H1 (cell line): ENCODE measurements around the gene DRGX. TPM values are rescaled to one million over a fixed set of nuclear protein-coding genes. Genes with fewer than 3 reads are reported as not detected.

ENCODE experiments used
- CTCF ChIA-PET: fragments of 300-600 bp; sonication (Branson Sonifier 250); formaldehyde crosslinking; loops from one replicate; lab custom pipeline; 2021; ENCODE audit not compliant: partially characterized antibody; lab: Charles Lee
- POLR2A ChIA-PET: fragments of 300-600 bp; sonication (Branson Sonifier 250); formaldehyde crosslinking; loops from one replicate; lab custom pipeline; 2021; ENCODE audit warnings: inconsistent platforms; ENCODE audit not compliant: partially characterized antibody; lab: Charles Lee
- DNase-seq, 2 experiments: peaks; one replicate each; pipeline versions ENCODE4 v3.0.0 to v3.0.0-alpha.2; 2010 to 2022; ENCODE audit warnings: low spot score in 2 of 2, low read depth in 1 of 2, mixed read lengths in 1 of 2
- FAIRE-seq: peaks from 2 replicates; lab custom pipeline; 2011; peaks lifted over from hg19 to GRCh38; lab: Jason Lieb, UNC
- H2AFZ ChIP-seq: 2 replicates; pipeline ENCODE4 v1.8.1; 2012; ENCODE audit warnings: low read length, inconsistent platforms
- H2AK5ac ChIP-seq: 2 replicates; pipeline ENCODE4 v1.6.1; 2013; ENCODE audit warnings: low read depth, low read length
- H2BK120ac ChIP-seq: replicated peaks from 2 replicates; pipeline ENCODE3; 2013; ENCODE audit warnings: low read depth, low read length, inconsistent platforms
- H2BK12ac ChIP-seq: 2 replicates; pipeline ENCODE4 v1.6.1; 2013; ENCODE audit warnings: low read depth, low read length
- H2BK15ac ChIP-seq: 2 replicates; pipeline ENCODE4 v1.6.1; 2013; ENCODE audit warnings: low read length
- H2BK20ac ChIP-seq: 2 replicates; pipeline ENCODE4 v1.6.1; 2013; ENCODE audit warnings: low read length
- H2BK5ac ChIP-seq: 2 replicates; pipeline ENCODE4 v1.6.1; 2013; ENCODE audit warnings: low read depth, low read length
- H3K14ac ChIP-seq: 2 replicates; pipeline ENCODE4 v1.6.1; 2013; ENCODE audit warnings: inconsistent platforms; ENCODE audit not compliant: insufficient read length
- H3K18ac ChIP-seq: 2 replicates; pipeline ENCODE4 v1.6.1; 2013; ENCODE audit warnings: low read length; ENCODE audit errors: extremely low read depth
- H3K23ac ChIP-seq: 2 replicates; pipeline ENCODE4 v1.6.1; 2013; ENCODE audit warnings: inconsistent platforms; ENCODE audit not compliant: insufficient read length
- H3K23me2 ChIP-seq: 2 replicates; pipeline ENCODE4 v1.6.1; 2013; ENCODE audit warnings: low read depth, low read length
- H3K27ac ChIP-seq: 2 replicates; pipeline ENCODE4 v1.6.1; 2011; ENCODE audit warnings: low read depth, low read length, inconsistent platforms
- H3K27me3 ChIP-seq, 4 experiments: replicated peaks in 1 of 4; 1 replicate in 1 of 4; 2 replicates in 3 of 4; pipeline versions ENCODE4 v1.6.1 to v1.8.1; 2011 to 2013; ENCODE audit warnings: low read length in 3 of 4, mild to moderate bottlenecking in 3 of 4, inconsistent platforms in 2 of 4, mixed read lengths in 2 of 4, moderate library complexity in 1 of 4; ENCODE audit not compliant: control insufficient read depth in 3 of 4, insufficient read depth in 3 of 4; ENCODE audit errors: extremely low read depth in 1 of 4
- H3K36me3 ChIP-seq, 4 experiments: 2 replicates each; pipeline versions ENCODE4 v1.6.1 to v1.8.1; 2011 to 2013; ENCODE audit warnings: mild to moderate bottlenecking in 4 of 4, low read length in 3 of 4, moderate library complexity in 2 of 4, control low read depth in 1 of 4, inconsistent platforms in 1 of 4; ENCODE audit not compliant: insufficient read depth in 4 of 4, control insufficient read depth in 2 of 4
- H3K4ac ChIP-seq: replicated peaks from 2 replicates; pipeline ENCODE3; 2013; ENCODE audit warnings: low read length, low read depth, mixed read lengths, inconsistent platforms; ENCODE audit not compliant: insufficient read length
- H3K4me1 ChIP-seq, 4 experiments: replicated peaks in 1 of 4; 1 replicate in 1 of 4; 2 replicates in 3 of 4; pipeline versions ENCODE4 v1.6.1 to v1.8.1; 2011 to 2013; ENCODE audit warnings: low read length in 3 of 4, inconsistent platforms in 2 of 4, mixed read lengths in 1 of 4; ENCODE audit not compliant: insufficient read depth in 4 of 4, control insufficient read depth in 3 of 4
- H3K4me2 ChIP-seq, 2 experiments: 2 replicates each; pipeline versions ENCODE4 v1.6.1 to v1.8.1; 2011 to 2013; ENCODE audit warnings: low read depth in 2 of 2, low read length in 2 of 2, control low read depth in 1 of 2, inconsistent platforms in 1 of 2, mild to moderate bottlenecking in 1 of 2; ENCODE audit not compliant: insufficient read depth in 1 of 2
- H3K4me3 ChIP-seq, 4 experiments: fragments of 200-600, 300-600 bp in 1 of 4; sonication (generic), shearing (Covaris generic), sonication (Bioruptor Twin) in 1 of 4; 2 replicates each; pipeline versions ENCODE4 v1.5.1 to v1.8.1; 2011 to 2016; ENCODE audit warnings: low read length in 4 of 4, low read depth in 3 of 4, control low read depth in 2 of 4, inconsistent platforms in 2 of 4, mild to moderate bottlenecking in 2 of 4, mixed read lengths in 1 of 4, moderate library complexity in 1 of 4; ENCODE audit not compliant: insufficient read depth in 2 of 4; ENCODE audit errors: extremely low read depth in 1 of 4
- H3K56ac ChIP-seq: replicated peaks from 2 replicates; pipeline ENCODE3; 2013; ENCODE audit warnings: low read depth, mild to moderate bottlenecking, mixed read lengths, low read length, inconsistent platforms; ENCODE audit not compliant: insufficient read length
- H3K79me1 ChIP-seq: 2 replicates; pipeline ENCODE4 v1.6.1; 2013; ENCODE audit warnings: low read depth, low read length, control low read depth
- H3K79me2 ChIP-seq, 2 experiments: 2 replicates each; pipeline versions ENCODE4 v1.6.1 to v1.8.1; 2012 to 2013; ENCODE audit warnings: low read length in 2 of 2, mild to moderate bottlenecking in 2 of 2, inconsistent platforms in 1 of 2; ENCODE audit not compliant: insufficient read depth in 2 of 2, control insufficient read depth in 1 of 2
- H3K9ac ChIP-seq, 4 experiments: replicated peaks in 1 of 4; 1 replicate in 1 of 4; 2 replicates in 3 of 4; pipeline versions ENCODE4 v1.6.1 to v1.8.1; 2011 to 2013; ENCODE audit warnings: low read depth in 3 of 4, low read length in 3 of 4, control low read depth in 2 of 4, mild to moderate bottlenecking in 2 of 4, moderate library complexity in 2 of 4, inconsistent platforms in 1 of 4; ENCODE audit errors: extremely low read depth in 1 of 4
- H3K9me3 ChIP-seq, 2 experiments: 2 replicates each; pipeline versions ENCODE4 v1.6.1 to v1.8.1; 2012 to 2013; ENCODE audit warnings: mild to moderate bottlenecking in 2 of 2, moderate library complexity in 2 of 2, control low read depth in 1 of 2, inconsistent platforms in 1 of 2, low read depth in 1 of 2, low read length in 1 of 2, mixed read lengths in 1 of 2; ENCODE audit not compliant: insufficient read depth in 2 of 2
- H4K20me1 ChIP-seq, 2 experiments: replicated peaks in 1 of 2; 2 replicates each; pipeline versions ENCODE3 to v1.8.1; 2011 to 2013; ENCODE audit warnings: inconsistent platforms in 2 of 2, low read length in 2 of 2, mild to moderate bottlenecking in 1 of 2; ENCODE audit not compliant: insufficient read depth in 2 of 2, control insufficient read depth in 1 of 2
- H4K5ac ChIP-seq: 2 replicates; pipeline ENCODE4 v1.6.1; 2013; ENCODE audit warnings: low read length, low read depth, mixed read lengths, inconsistent platforms; ENCODE audit not compliant: insufficient read length
- H4K8ac ChIP-seq: 2 replicates; pipeline ENCODE4 v1.8.0; 2013; ENCODE audit warnings: mild to moderate bottlenecking, moderate library complexity, low read length, inconsistent platforms; ENCODE audit not compliant: insufficient read depth; ENCODE audit errors: extremely low read depth
- H4K91ac ChIP-seq: replicated peaks from 2 replicates; pipeline ENCODE3; 2013; ENCODE audit warnings: low read length, mixed read lengths, inconsistent platforms; ENCODE audit not compliant: insufficient read length
- EGR1 ChIP-seq: IDR thresholded peaks from 2 replicates; pipeline ENCODE4 v1.6.1; 2011; ENCODE audit warnings: low read depth, low read length, borderline replicate concordance
- GABPA ChIP-seq: IDR thresholded peaks from 2 replicates; pipeline ENCODE4 v1.6.1; 2011; ENCODE audit warnings: mild to moderate bottlenecking, low read length, moderate library complexity, borderline replicate concordance; ENCODE audit not compliant: insufficient read depth
- SAP30 ChIP-seq: fragments of 300-600 bp; sonication (generic); IDR thresholded peaks from 2 replicates; pipeline ENCODE4 v1.7.1; 2012; ENCODE audit warnings: low read length, moderate library complexity, mild to moderate bottlenecking, inconsistent platforms; ENCODE audit not compliant: insufficient read depth, insufficient replicate concordance
- SIX5 ChIP-seq: IDR thresholded peaks from 2 replicates; pipeline ENCODE4 v1.6.1; 2011; ENCODE audit warnings: mild to moderate bottlenecking, low read depth, low read length
- WGBS, 2 experiments: shearing (Covaris generic) in 1 of 2; methylation state at CpG; one replicate each; pipeline versions ENCODE4 v1.1.6 to v1.1.7; 2013 to 2015; ENCODE audit warnings: low lambda C conversion rate in 2 of 2, mixed read lengths in 2 of 2, inconsistent platforms in 1 of 2, low coverage in 1 of 2, missing lambda C conversion rate in 1 of 2; ENCODE audit not compliant: insufficient replicate concordance in 2 of 2, insufficient coverage in 1 of 2, insufficient read length in 1 of 2; ENCODE audit errors: extremely low coverage in 1 of 2, missing lambda C conversion rate in 1 of 2; 5-methylcytosine and 5-hydroxymethylcytosine counted together
- polyA plus RNA-seq, 7 experiments: library from polyadenylated mRNA; depleted of rRNA in 3 of 7; stranded (reverse) in 5 of 7; unstranded in 2 of 7; fragments of >200 nt in 5 of 7; fragments of 200-250 nt in 2 of 7; gene quantifications; 1 replicate in 5 of 7; 2 replicates in 1 of 7; 4 replicates in 1 of 7; pipeline versions ENCODE4 v1.2.1 to v1.2.3, GENCODE V29; 2011 to 2013; ENCODE audit warnings: missing spikeins in 2 of 7, mixed read lengths in 2 of 7
- total RNA-seq: library from RNA; stranded (reverse); fragmentation: NEBNext Ultra II Directional; extraction: Animal tissue kit (Norgen Biotek cat#: 25700); gene quantifications from 2 replicates; pipeline ENCODE4 v1.2.1, GENCODE V29; 2021

DRGX gene
- total and polyA plus RNA-seq, 2 of the 8 experiments (the other 6 are each of a cell fraction or from before 2014, with no cell fraction given), result not detected

DNA sequence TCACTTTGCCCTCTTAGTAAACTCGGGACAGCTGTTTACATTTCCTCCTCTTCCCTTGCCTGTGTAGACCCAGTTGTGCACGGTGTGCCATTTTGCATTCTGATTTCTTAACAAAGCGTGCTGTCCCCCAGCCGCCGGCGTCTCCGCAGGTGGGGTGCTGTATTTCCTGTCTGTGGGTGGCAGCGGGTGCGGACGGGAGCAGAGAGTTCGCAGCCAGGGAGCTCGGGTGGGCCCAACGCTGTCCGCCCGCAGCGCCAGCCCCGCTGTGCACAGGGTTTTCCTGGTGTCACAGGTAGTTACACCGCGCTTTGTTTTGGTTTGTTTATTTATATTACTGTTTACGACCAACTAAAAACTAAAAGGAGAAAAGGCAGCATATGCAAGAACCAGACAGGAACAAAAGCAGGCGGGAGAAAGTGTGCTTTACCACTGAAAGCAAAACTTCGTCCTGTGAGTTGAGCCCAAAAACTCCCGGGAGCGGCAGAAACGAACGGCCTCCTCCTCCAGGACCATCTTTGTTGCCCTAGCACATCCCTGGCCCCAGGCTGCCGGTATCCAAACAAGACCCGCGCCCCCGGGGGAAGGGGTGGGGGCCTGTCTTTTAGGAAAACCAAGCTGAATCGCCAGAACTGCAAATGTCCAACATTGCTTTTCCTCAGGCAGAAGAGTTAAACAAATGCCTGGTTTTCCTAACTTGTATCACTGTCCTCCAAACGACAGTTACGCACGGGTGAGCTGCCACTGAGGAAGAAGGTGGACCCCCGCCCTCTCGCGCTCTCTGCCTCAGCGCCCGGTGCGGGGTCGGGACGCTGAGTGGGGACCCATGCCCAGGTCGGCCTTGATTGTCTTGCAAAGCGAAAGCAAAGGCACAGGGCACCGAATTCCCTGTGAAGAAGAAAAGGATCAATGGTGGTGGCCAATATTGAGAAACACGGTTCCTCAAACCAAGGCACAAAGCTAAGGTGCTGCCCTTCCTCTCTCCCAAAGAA, 45.9 kb upstream of the DRGX start:
- Histone ChIP-seq H3K79me2 (no peaks in the 10 kb centered on the region), H3K4ac (no peak overlapping the region), H3K4me3 (no peak overlapping the region), H2BK120ac (no peak overlapping the region), H3K14ac (no peak overlapping the region), H2AFZ (no peak overlapping the region), H2BK5ac (no peak overlapping the region), H2BK12ac (no peak overlapping the region), H3K36me3 (no peaks in the 10 kb centered on the region; a peak in 1 of 8 replicates), H4K5ac (no peak overlapping the region), H2BK15ac (no peak overlapping the region), H3K27ac (no peak overlapping the region), H4K91ac (no peak overlapping the region), H3K4me2 (no peak overlapping the region), H3K4me1 (peaks cover 0 to 3% (median 0%) of the 10 kb centered on the region in 4 experiments; a peak in 1 of 7 replicates), H3K23ac (no peak overlapping the region), H3K9me3 (no peaks in the 10 kb centered on the region; a peak in 1 of 4 replicates), H4K8ac (no peak overlapping the region; the same call in 1 of the 2 replicates), H3K79me1 (no peaks in the 10 kb centered on the region), H3K23me2 (no peaks in the 10 kb centered on the region), H4K20me1 (no peaks in the 10 kb centered on the region), H3K56ac (no peak overlapping the region), H2BK20ac (no peak overlapping the region), H2AK5ac (no peak overlapping the region), H3K18ac (no peak overlapping the region), H3K27me3 (no peaks in the 10 kb centered on the region), H3K9ac (no peak overlapping the region)
- FAIRE-seq, result no peak
- POLR2A ChIA-PET, result interaction anchor here (1.1 kb wide), 1 partner anchor 12 kb away, joined by 3 read pairs; no protein-coding TSS in a partner anchor
- no peak for DNase-seq
- CTCF ChIA-PET, result interaction anchor here (0.8 to 1.3 kb wide), 2 partner anchors 34 to 68 kb away, joined by 3 read pairs; no protein-coding TSS in a partner anchor
- TF ChIP-seq EGR1, result no peak
- no peak for TF ChIP-seq SIX5
- no peak for TF ChIP-seq GABPA
- TF ChIP-seq SAP30, result no peak
- 89% methylated on average over 46 of the region's 46 CpGs; no CpG with 5 or more reads in 1 of the 2 experiments for WGBS, 2 experiments
